SK-N-SH (cell line): ENCODE measurements around the gene BMP7. TPM values are rescaled to one million over a fixed set of nuclear protein-coding genes. Genes with fewer than 3 reads are reported as not detected.

Experiments used
- CTCF ChIA-PET: fragments of 300-600, 350-600 bp; formaldehyde crosslinking; extraction: SDS; loops from one replicate; lab custom pipeline; 2021; lab: Yijun Ruan, JAX
- POLR2A ChIA-PET: fragments of 350-600 bp; sonication (Branson Sonifier 250); formaldehyde crosslinking; extraction: SDS; loops from one replicate; lab custom pipeline; 2020; ENCODE audit warnings: antibody characterized with exemption, inconsistent platforms; lab: Yijun Ruan, JAX
- DNase-seq: peaks from one replicate; pipeline ENCODE4 v3.0.0; 2012
- H2AFZ ChIP-seq: fragments of 200-600 bp; sonication (generic); 2 replicates; pipeline ENCODE4 v1.8.1; 2016; ENCODE audit warnings: antibody characterized with exemption, mild to moderate bottlenecking, low read depth
- H3F3A ChIP-seq: fragments of 200-600 bp; sonication (generic); replicated peaks from 2 replicates; pipeline ENCODE3; 2016; ENCODE audit warnings: antibody characterized with exemption, mild to moderate bottlenecking; ENCODE audit not compliant: insufficient read depth
- H3K27ac ChIP-seq, 2 experiments: fragments of 200-500 bp in 1 of 2; fragments of 200-600 bp in 1 of 2; sonication (Bioruptor generic) in 1 of 2; sonication (generic), shearing (Covaris generic) in 1 of 2; 2 replicates each; pipeline versions ENCODE4 v1.5.1 to v1.6.1; 2014 to 2016; ENCODE audit warnings: low read depth in 2 of 2, inconsistent platforms in 1 of 2, low read length in 1 of 2, mild to moderate bottlenecking in 1 of 2, mixed read lengths in 1 of 2
- H3K27me3 ChIP-seq: fragments of 200-600 bp; sonication (generic), shearing (Covaris generic); 2 replicates; pipeline ENCODE4 v1.6.1; 2016; ENCODE audit warnings: mixed run types; ENCODE audit not compliant: insufficient read depth
- H3K36me3 ChIP-seq, 2 experiments: fragments of 200-500 bp in 1 of 2; fragments of 200-600 bp in 1 of 2; sonication (Bioruptor generic) in 1 of 2; sonication (generic) in 1 of 2; replicated peaks in 1 of 2; 2 replicates each; pipeline versions ENCODE3 to v1.5.1; 2014 to 2016; ENCODE audit warnings: low read length in 1 of 2, mild to moderate bottlenecking in 1 of 2; ENCODE audit not compliant: insufficient read depth in 2 of 2, control insufficient read depth in 1 of 2
- H3K4me1 ChIP-seq, 2 experiments: fragments of 200-500 bp in 1 of 2; fragments of 200-600 bp in 1 of 2; sonication (Bioruptor generic) in 1 of 2; sonication (generic), shearing (Covaris generic) in 1 of 2; 2 replicates each; pipeline versions ENCODE4 v1.5.1 to v1.6.1; 2014 to 2016; ENCODE audit warnings: low read depth in 1 of 2, low read length in 1 of 2, mixed run types in 1 of 2; ENCODE audit not compliant: insufficient read depth in 2 of 2, control insufficient read depth in 1 of 2
- H3K4me2 ChIP-seq: fragments of 200-600 bp; sonication (generic), shearing (Covaris generic); 2 replicates; pipeline ENCODE4 v1.6.1; 2017; ENCODE audit warnings: mixed run types
- H3K4me3 ChIP-seq, 2 experiments: fragments of 200-500 bp in 1 of 2; fragments of 200-600 bp in 1 of 2; sonication (Bioruptor generic) in 1 of 2; sonication (generic), shearing (Covaris generic) in 1 of 2; 2 replicates each; pipeline versions ENCODE4 v1.5.1 to v1.8.1; 2014 to 2016; ENCODE audit warnings: low read depth in 2 of 2, inconsistent platforms in 1 of 2, low read length in 1 of 2, mild to moderate bottlenecking in 1 of 2, mixed read lengths in 1 of 2, moderate library complexity in 1 of 2
- H3K79me2 ChIP-seq: fragments of 200-600 bp; sonication (generic); 2 replicates; pipeline ENCODE4 v1.8.1; 2017; ENCODE audit warnings: mild to moderate bottlenecking; ENCODE audit not compliant: insufficient read depth
- H3K9ac ChIP-seq: fragments of 200-600 bp; sonication (generic); 2 replicates; pipeline ENCODE4 v1.6.1; 2017; ENCODE audit warnings: mixed run types
- H3K9me2 ChIP-seq: fragments of 200-600 bp; sonication (generic); 2 replicates; pipeline ENCODE4 v1.6.1; 2017; ENCODE audit warnings: mixed run types
- H3K9me3 ChIP-seq: fragments of 200-600 bp; sonication (generic); 2 replicates; pipeline ENCODE4 v1.6.1; 2017; ENCODE audit warnings: mixed run types, mild to moderate bottlenecking, moderate library complexity
- H4K20me1 ChIP-seq: fragments of 200-600 bp; sonication (generic); 2 replicates; pipeline ENCODE4 v1.6.1; 2017; ENCODE audit warnings: mild to moderate bottlenecking, mixed run types; ENCODE audit not compliant: insufficient read depth
- CHD2 ChIP-seq: fragments of 150-350 bp; IDR thresholded peaks from 2 replicates; pipeline ENCODE4 v1.6.1; 2018; ENCODE audit warnings: low read length; ENCODE audit not compliant: partially characterized antibody
- ELF1 ChIP-seq: IDR thresholded peaks from 2 replicates; pipeline ENCODE4 v1.4.0; 2012
- EP300 ChIP-seq, 2 experiments: IDR thresholded peaks; 2 replicates each; pipeline versions ENCODE4 v1.4.0 to v1.6.1; 2012; ENCODE audit warnings: borderline replicate concordance in 1 of 2, low read depth in 1 of 2, low read length in 1 of 2
- FOSL2 ChIP-seq: IDR thresholded peaks from 2 replicates; pipeline ENCODE4 v1.4.0; 2012; ENCODE audit warnings: low read depth, mild to moderate bottlenecking, moderate library complexity, borderline replicate concordance
- FOXM1 ChIP-seq: IDR thresholded peaks from 2 replicates; pipeline ENCODE4 v1.4.0; 2012; ENCODE audit warnings: low read depth, mild to moderate bottlenecking
- GABPA ChIP-seq: IDR thresholded peaks from 2 replicates; pipeline ENCODE4 v1.4.0; 2012; ENCODE audit warnings: low read depth, mild to moderate bottlenecking
- MEF2A ChIP-seq: IDR thresholded peaks from 2 replicates; pipeline ENCODE4 v1.4.0; 2012; ENCODE audit warnings: low read depth, borderline replicate concordance
- MXI1 ChIP-seq: IDR thresholded peaks from 2 replicates; pipeline ENCODE4 v1.6.1; 2012; ENCODE audit warnings: mild to moderate bottlenecking, low read depth, low read length, improper control_type of control experiment
- RAD21 ChIP-seq: IDR thresholded peaks from 2 replicates; pipeline ENCODE4 v1.6.1; 2012; ENCODE audit warnings: mild to moderate bottlenecking, low read length
- RCOR1 ChIP-seq: fragments of 150-350 bp; IDR thresholded peaks from 2 replicates; pipeline ENCODE4 v1.6.1; 2017; ENCODE audit warnings: antibody characterized with exemption, low read length
- RFX5 ChIP-seq: IDR thresholded peaks from 2 replicates; pipeline ENCODE4 v1.6.1; 2012; ENCODE audit warnings: mild to moderate bottlenecking, improper control_type of control experiment, low read length
- RXRA ChIP-seq: IDR thresholded peaks from 2 replicates; pipeline ENCODE4 v1.4.0; 2012; ENCODE audit warnings: low read depth, mild to moderate bottlenecking, borderline replicate concordance
- SIN3A ChIP-seq: IDR thresholded peaks from 2 replicates; pipeline ENCODE4 v1.6.1; 2012; ENCODE audit warnings: low read depth, mild to moderate bottlenecking, low read length, moderate library complexity, borderline replicate concordance
- SMC3 ChIP-seq: IDR thresholded peaks from 2 replicates; pipeline ENCODE4 v1.6.1; 2012; ENCODE audit warnings: low read depth, low read length, improper control_type of control experiment
- TAF1 ChIP-seq: IDR thresholded peaks from 2 replicates; pipeline ENCODE4 v1.6.1; 2012; ENCODE audit warnings: low read depth, mild to moderate bottlenecking, low read length, moderate library complexity, borderline replicate concordance
- YY1 ChIP-seq: IDR thresholded peaks from 2 replicates; pipeline ENCODE4 v1.4.0; 2012; ENCODE audit warnings: low read depth, mild to moderate bottlenecking
- WGBS: methylation state at CpG from one replicate; pipeline ENCODE4 v1.1.6; 2017; ENCODE audit warnings: low lambda C conversion rate; 5-methylcytosine and 5-hydroxymethylcytosine counted together
- polyA plus RNA-seq, 3 experiments: library from polyadenylated mRNA; depleted of rRNA; stranded (reverse); fragments of >200 nt; gene quantifications; 2 replicates each; pipeline ENCODE4 v1.2.3, GENCODE V29; 2012
- TF ChIP-seq, protein P1 (sequence below): IDR thresholded peaks from 2 replicates; pipeline ENCODE4 v1.6.1; 2012; ENCODE audit warnings: mild to moderate bottlenecking, low read depth, low read length, moderate library complexity
- TF ChIP-seq, protein P2 (sequence below): fragments of 150-350 bp; IDR thresholded peaks from 2 replicates; pipeline ENCODE4 v1.6.1; 2016; ENCODE audit warnings: mild to moderate bottlenecking, low read depth, low read length
- TF ChIP-seq, protein P3 (sequence below): fragments of 200-600 bp; sonication (generic); IDR thresholded peaks from 2 replicates; pipeline ENCODE4 v1.6.1; 2017; ENCODE audit warnings: antibody characterized with exemption, mild to moderate bottlenecking, moderate library complexity
- TF ChIP-seq, protein P4 (sequence below): IDR thresholded peaks from 2 replicates; pipeline ENCODE4 v1.4.0; 2012; ENCODE audit warnings: low read depth

Gene BMP7
- polyA plus RNA-seq, 1 of the 3 experiments (the other 2 are of a cell fraction) = not detected

DNA sequence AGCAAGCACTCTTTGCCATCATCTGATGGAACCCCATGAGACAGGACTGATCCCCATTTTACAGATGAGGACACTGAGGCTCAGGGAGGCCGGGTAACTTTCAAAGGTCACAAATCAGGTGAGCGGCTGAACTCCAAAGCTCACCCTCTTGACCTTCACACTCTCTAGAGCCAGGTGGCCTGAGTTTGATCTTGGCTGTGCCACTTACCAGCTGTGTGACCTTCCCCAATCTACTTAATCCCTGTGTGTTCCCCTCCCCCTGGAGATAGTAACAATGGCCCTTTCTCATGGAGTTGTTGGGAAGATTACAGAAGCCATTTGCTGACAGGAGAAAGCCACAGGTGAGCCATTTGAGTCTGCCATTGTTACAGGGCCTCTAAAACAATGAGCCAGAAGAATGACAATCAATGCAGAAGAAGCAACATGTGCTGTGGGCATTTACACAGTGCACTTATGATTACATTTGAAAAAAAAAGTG, 34.5 kb downstream of the BMP7 start:
- no peak for DNase-seq
- POLR2A ChIA-PET = no interaction called here
- Histone ChIP-seq H3K4me2 (no peak overlapping the region), H4K20me1 (no peaks in the 10 kb centered on the region), H3K9me3 (no peaks in the 10 kb centered on the region)
- CTCF ChIA-PET = no interaction called here
- TF ChIP-seq TAF1 (no peak), RFX5 (no peak), SMC3 (no peak), YY1 (no peak), SIN3A (no peak), CHD2 (no peak), ELF1 (no peak), RCOR1 (no peak), EP300 (IDR thresholded peaks at IDR 0.05; ENCODE audit: borderline replicate concordance in 1 of 2, low read depth in 1 of 2, low read length in 1 of 2) (no peak), FOXM1 (no peak), RAD21 (no peak), MXI1 (no peak), GABPA (no peak), RXRA (no peak), FOSL2 (no peak), MEF2A (no peak)
- TF ChIP-seq, protein P1, sequence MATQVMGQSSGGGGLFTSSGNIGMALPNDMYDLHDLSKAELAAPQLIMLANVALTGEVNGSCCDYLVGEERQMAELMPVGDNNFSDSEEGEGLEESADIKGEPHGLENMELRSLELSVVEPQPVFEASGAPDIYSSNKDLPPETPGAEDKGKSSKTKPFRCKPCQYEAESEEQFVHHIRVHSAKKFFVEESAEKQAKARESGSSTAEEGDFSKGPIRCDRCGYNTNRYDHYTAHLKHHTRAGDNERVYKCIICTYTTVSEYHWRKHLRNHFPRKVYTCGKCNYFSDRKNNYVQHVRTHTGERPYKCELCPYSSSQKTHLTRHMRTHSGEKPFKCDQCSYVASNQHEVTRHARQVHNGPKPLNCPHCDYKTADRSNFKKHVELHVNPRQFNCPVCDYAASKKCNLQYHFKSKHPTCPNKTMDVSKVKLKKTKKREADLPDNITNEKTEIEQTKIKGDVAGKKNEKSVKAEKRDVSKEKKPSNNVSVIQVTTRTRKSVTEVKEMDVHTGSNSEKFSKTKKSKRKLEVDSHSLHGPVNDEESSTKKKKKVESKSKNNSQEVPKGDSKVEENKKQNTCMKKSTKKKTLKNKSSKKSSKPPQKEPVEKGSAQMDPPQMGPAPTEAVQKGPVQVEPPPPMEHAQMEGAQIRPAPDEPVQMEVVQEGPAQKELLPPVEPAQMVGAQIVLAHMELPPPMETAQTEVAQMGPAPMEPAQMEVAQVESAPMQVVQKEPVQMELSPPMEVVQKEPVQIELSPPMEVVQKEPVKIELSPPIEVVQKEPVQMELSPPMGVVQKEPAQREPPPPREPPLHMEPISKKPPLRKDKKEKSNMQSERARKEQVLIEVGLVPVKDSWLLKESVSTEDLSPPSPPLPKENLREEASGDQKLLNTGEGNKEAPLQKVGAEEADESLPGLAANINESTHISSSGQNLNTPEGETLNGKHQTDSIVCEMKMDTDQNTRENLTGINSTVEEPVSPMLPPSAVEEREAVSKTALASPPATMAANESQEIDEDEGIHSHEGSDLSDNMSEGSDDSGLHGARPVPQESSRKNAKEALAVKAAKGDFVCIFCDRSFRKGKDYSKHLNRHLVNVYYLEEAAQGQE = no peak
- TF ChIP-seq, protein P2, sequence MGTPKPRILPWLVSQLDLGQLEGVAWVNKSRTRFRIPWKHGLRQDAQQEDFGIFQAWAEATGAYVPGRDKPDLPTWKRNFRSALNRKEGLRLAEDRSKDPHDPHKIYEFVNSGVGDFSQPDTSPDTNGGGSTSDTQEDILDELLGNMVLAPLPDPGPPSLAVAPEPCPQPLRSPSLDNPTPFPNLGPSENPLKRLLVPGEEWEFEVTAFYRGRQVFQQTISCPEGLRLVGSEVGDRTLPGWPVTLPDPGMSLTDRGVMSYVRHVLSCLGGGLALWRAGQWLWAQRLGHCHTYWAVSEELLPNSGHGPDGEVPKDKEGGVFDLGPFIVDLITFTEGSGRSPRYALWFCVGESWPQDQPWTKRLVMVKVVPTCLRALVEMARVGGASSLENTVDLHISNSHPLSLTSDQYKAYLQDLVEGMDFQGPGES = no peak
- TF ChIP-seq, protein P3, sequence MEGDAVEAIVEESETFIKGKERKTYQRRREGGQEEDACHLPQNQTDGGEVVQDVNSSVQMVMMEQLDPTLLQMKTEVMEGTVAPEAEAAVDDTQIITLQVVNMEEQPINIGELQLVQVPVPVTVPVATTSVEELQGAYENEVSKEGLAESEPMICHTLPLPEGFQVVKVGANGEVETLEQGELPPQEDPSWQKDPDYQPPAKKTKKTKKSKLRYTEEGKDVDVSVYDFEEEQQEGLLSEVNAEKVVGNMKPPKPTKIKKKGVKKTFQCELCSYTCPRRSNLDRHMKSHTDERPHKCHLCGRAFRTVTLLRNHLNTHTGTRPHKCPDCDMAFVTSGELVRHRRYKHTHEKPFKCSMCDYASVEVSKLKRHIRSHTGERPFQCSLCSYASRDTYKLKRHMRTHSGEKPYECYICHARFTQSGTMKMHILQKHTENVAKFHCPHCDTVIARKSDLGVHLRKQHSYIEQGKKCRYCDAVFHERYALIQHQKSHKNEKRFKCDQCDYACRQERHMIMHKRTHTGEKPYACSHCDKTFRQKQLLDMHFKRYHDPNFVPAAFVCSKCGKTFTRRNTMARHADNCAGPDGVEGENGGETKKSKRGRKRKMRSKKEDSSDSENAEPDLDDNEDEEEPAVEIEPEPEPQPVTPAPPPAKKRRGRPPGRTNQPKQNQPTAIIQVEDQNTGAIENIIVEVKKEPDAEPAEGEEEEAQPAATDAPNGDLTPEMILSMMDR = no peak
- TF ChIP-seq, protein P4, sequence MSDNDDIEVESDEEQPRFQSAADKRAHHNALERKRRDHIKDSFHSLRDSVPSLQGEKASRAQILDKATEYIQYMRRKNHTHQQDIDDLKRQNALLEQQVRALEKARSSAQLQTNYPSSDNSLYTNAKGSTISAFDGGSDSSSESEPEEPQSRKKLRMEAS = no peak
- TF ChIP-seq, all 33 proteins: peak for 0
- Histone ChIP-seq H3K79me2 (no peaks in the 10 kb centered on the region), H3K9me2 (no peaks in the 10 kb centered on the region), H3K27me3 (no peaks in the 10 kb centered on the region), H3K4me3 (no peak overlapping the region), H3F3A (no peaks in the 10 kb centered on the region), H3K27ac (no peak overlapping the region), H3K4me1 (no peaks in the 10 kb centered on the region), H2AFZ (no peak overlapping the region), H3K36me3 (no peaks in the 10 kb centered on the region), H3K9ac (no peak overlapping the region)
- 86% methylated on average over 1 of the region's 2 CpGs for WGBS
